CD14-positive monocyte (primary cell): ENCODE data around the gene SETX. TPM values are rescaled to one million over a fixed set of nuclear protein-coding genes. Genes with fewer than 3 reads are reported as not detected.

Experiments
- DNase-seq, 3 donors: peaks; one replicate each; pipeline ENCODE4 v3.0.0-alpha.2; 2011 to 2022
- H2AFZ ChIP-seq: 2 replicates; pipeline ENCODE4 v1.6.0; 2012; ENCODE audit warnings: mild to moderate bottlenecking, low read depth, low read length, inconsistent platforms; ENCODE audit not compliant: insufficient read depth, poor library complexity, severe bottlenecking
- H3K27ac ChIP-seq, 2 donors: 1 replicate in 1 of 2; 2 replicates in 1 of 2; pipeline ENCODE4 v1.5.1; 2012 to 2013; ENCODE audit warnings: low read length in 2 of 2, control low read depth in 1 of 2, inconsistent platforms in 1 of 2, low read depth in 1 of 2, mild to moderate bottlenecking in 1 of 2
- H3K27me3 ChIP-seq, 2 donors: one replicate each; pipeline versions ENCODE4 v1.6.0 to v1.6.1; 2011 to 2013; ENCODE audit warnings: low read length in 2 of 2; ENCODE audit not compliant: control insufficient read depth in 2 of 2, insufficient read depth in 2 of 2
- H3K36me3 ChIP-seq, 2 donors: replicated peaks in 1 of 2; 1 replicate in 1 of 2; 2 replicates in 1 of 2; pipeline versions ENCODE4 v1.5.1 to v1.6.1; 2012 to 2013; ENCODE audit warnings: low read length in 2 of 2, control low read depth in 1 of 2, inconsistent platforms in 1 of 2, mild to moderate bottlenecking in 1 of 2; ENCODE audit not compliant: insufficient read depth in 2 of 2, control insufficient read depth in 1 of 2
- H3K4me1 ChIP-seq, 2 donors: 1 replicate in 1 of 2; 2 replicates in 1 of 2; pipeline versions ENCODE4 v1.5.1 to v1.6.1; 2012 to 2013; ENCODE audit warnings: low read length in 2 of 2, control low read depth in 1 of 2, inconsistent platforms in 1 of 2, mild to moderate bottlenecking in 1 of 2, moderate library complexity in 1 of 2; ENCODE audit not compliant: insufficient read depth in 2 of 2, control insufficient read depth in 1 of 2
- H3K4me2 ChIP-seq: replicated peaks from 2 replicates; pipeline ENCODE3; 2012; ENCODE audit warnings: low read length, moderate library complexity, mild to moderate bottlenecking; ENCODE audit not compliant: poor library complexity, severe bottlenecking; ENCODE audit errors: extremely low read depth
- H3K4me3 ChIP-seq, 3 experiments: fragments of 200-600 bp in 1 of 3; sonication (generic) in 1 of 3; replicated peaks in 1 of 3; 1 replicate in 2 of 3; 2 replicates in 1 of 3; pipeline ENCODE4 v1.5.1; 2011 to 2013; ENCODE audit warnings: low read length in 3 of 3, mild to moderate bottlenecking in 3 of 3, control low read depth in 2 of 3, low read depth in 2 of 3, inconsistent platforms in 1 of 3, moderate library complexity in 1 of 3
- H3K79me2 ChIP-seq: 2 replicates; pipeline ENCODE4 v1.6.0; 2012; ENCODE audit warnings: mild to moderate bottlenecking, control low read depth, inconsistent platforms, low read length, moderate library complexity; ENCODE audit not compliant: insufficient read depth
- H3K9ac ChIP-seq: 2 replicates; pipeline ENCODE4 v1.6.0; 2017; ENCODE audit warnings: low read length, mild to moderate bottlenecking; ENCODE audit not compliant: insufficient read depth, poor library complexity, severe bottlenecking
- H3K9me3 ChIP-seq, 2 donors: replicated peaks in 1 of 2; 1 replicate in 1 of 2; 2 replicates in 1 of 2; pipeline versions ENCODE4 v1.5.1 to v1.6.1; 2012 to 2013; ENCODE audit warnings: low read length in 2 of 2, control low read depth in 1 of 2; ENCODE audit not compliant: control insufficient read depth in 1 of 2, insufficient read depth in 1 of 2
- H4K20me1 ChIP-seq: 2 replicates; pipeline ENCODE4 v1.6.0; 2012; ENCODE audit warnings: mild to moderate bottlenecking, low read length, control low read depth, moderate library complexity; ENCODE audit not compliant: insufficient read depth
- H3K27ac Mint-ChIP-seq, 7 donors: one replicate each; pipeline ENCODE4 v1.8.0; 2020; ENCODE audit warnings: mild to moderate bottlenecking in 7 of 7, mixed read lengths in 7 of 7, moderate library complexity in 6 of 7, inconsistent platforms in 2 of 7
- H3K27me3 Mint-ChIP-seq, 3 donors: one replicate each; pipeline ENCODE4 v1.8.0; 2021 to 2022; ENCODE audit warnings: low read depth in 3 of 3, mild to moderate bottlenecking in 3 of 3, mixed read lengths in 3 of 3, moderate library complexity in 3 of 3, inconsistent platforms in 1 of 3
- H3K36me3 Mint-ChIP-seq, 2 donors: one replicate each; pipeline ENCODE4 v1.8.0; 2020; ENCODE audit warnings: mixed read lengths in 2 of 2, inconsistent platforms in 1 of 2, mild to moderate bottlenecking in 1 of 2
- H3K4me1 Mint-ChIP-seq: one replicate; pipeline ENCODE4 v1.8.0; 2020; ENCODE audit warnings: mild to moderate bottlenecking, mixed read lengths
- H3K4me3 Mint-ChIP-seq, 2 donors: one replicate each; pipeline ENCODE4 v1.8.0; 2020; ENCODE audit warnings: mild to moderate bottlenecking in 2 of 2, mixed read lengths in 2 of 2, moderate library complexity in 1 of 2
- H3K9me3 Mint-ChIP-seq, 7 donors: one replicate each; pipeline ENCODE4 v1.8.0; 2020 to 2022; ENCODE audit warnings: mixed read lengths in 7 of 7, mild to moderate bottlenecking in 6 of 7, moderate library complexity in 6 of 7, inconsistent platforms in 2 of 7
- whole genome bisulfite sequencing: methylation state at CpG from one replicate; pipeline ENCODE4 v1.1.5; 2013; ENCODE audit warnings: missing lambda C conversion rate; ENCODE audit not compliant: insufficient coverage; 5-methylcytosine and 5-hydroxymethylcytosine counted together
- intact Hi-C, 2 donors: fragments of 100-400 bp; cut with micrococcal nuclease; formaldehyde crosslinking; loops; one replicate each; pipeline versions ENCODE4 v1.15.0 to v1.15.1; 2023
- polyA plus RNA-seq, 3 donors: library from polyadenylated mRNA; depleted of rRNA in 1 of 3; unstranded in 2 of 3; stranded (reverse) in 1 of 3; fragments of 300-500 nt in 2 of 3; fragments of >200 nt in 1 of 3; fragmentation: Illumina TruSeq in 2 of 3; gene quantifications; 1 replicate in 2 of 3; 2 replicates in 1 of 3; pipeline ENCODE4 v1.2.3, GENCODE V29; 2012 to 2021
- TF ChIP-seq, protein P1 (sequence below): fragments of 200-600 bp; IDR thresholded peaks from one replicate; pipeline ENCODE4 v1.8.0; 2022; ENCODE audit warnings: antibody characterized with exemption, mild to moderate bottlenecking

The SETX gene
- polyA plus RNA-seq, 3 donors, result 18.4 to 31.7 (median 24.2) TPM

DNA sequence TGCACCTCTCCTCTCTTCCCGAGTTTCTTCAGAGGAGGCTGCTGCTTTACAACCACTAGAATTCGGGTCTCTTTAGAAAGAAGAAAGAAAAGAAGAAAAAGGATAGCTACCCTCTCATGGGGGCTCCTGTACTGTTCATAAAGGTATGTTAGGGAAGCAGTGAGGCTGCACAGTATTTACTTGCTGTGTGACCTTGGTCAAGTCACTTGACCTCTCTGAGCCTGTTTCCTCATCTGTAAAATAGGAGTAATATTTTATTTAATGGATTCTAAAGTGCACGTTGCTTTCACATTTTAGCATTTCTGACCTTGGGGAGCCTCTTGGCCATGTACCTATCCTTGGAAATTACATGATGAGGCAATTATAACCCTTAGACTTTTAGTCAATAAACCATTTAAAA, 88.8 kb downstream of the SETX start:
- no peak overlapping the region for H2AFZ ChIP-seq
- no peak overlapping the region for H3K4me3 Mint-ChIP-seq
- no peaks in the 10 kb centered on the region for H3K27me3 ChIP-seq
- intact Hi-C loops, result loop anchor here in 1 of 2 donors (5.0 kb wide), 1 partner anchor 504 kb away; no protein-coding TSS in a partner anchor
- H3K4me2 ChIP-seq, result no peak overlapping the region
- no peaks in the 10 kb centered on the region for H3K79me2 ChIP-seq
- TF ChIP-seq, protein P1, sequence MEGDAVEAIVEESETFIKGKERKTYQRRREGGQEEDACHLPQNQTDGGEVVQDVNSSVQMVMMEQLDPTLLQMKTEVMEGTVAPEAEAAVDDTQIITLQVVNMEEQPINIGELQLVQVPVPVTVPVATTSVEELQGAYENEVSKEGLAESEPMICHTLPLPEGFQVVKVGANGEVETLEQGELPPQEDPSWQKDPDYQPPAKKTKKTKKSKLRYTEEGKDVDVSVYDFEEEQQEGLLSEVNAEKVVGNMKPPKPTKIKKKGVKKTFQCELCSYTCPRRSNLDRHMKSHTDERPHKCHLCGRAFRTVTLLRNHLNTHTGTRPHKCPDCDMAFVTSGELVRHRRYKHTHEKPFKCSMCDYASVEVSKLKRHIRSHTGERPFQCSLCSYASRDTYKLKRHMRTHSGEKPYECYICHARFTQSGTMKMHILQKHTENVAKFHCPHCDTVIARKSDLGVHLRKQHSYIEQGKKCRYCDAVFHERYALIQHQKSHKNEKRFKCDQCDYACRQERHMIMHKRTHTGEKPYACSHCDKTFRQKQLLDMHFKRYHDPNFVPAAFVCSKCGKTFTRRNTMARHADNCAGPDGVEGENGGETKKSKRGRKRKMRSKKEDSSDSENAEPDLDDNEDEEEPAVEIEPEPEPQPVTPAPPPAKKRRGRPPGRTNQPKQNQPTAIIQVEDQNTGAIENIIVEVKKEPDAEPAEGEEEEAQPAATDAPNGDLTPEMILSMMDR, result no peak
- no CpG with 5 or more reads among the region's 3 CpGs for WGBS
- H3K4me1 Mint-ChIP-seq, result no peaks in the 10 kb centered on the region
- no peak overlapping the region for H3K27ac ChIP-seq
- H3K27me3 Mint-ChIP-seq, result no peaks in the 10 kb centered on the region
- peaks cover 89 to 99% of the 10 kb centered on the region in 2 donors for H3K36me3 ChIP-seq
- peaks cover 98% of the 10 kb centered on the region for H4K20me1 ChIP-seq
- no peak overlapping the region for H3K4me3 ChIP-seq
- no peaks in the 10 kb centered on the region for H3K9me3 ChIP-seq
- no peak overlapping the region for H3K9ac ChIP-seq
- peaks cover 71 to 93% of the 10 kb centered on the region in 2 donors for H3K36me3 Mint-ChIP-seq
- no peak overlapping the region for H3K27ac Mint-ChIP-seq
- DNase-seq, result no peak
- no peaks in the 10 kb centered on the region for H3K4me1 ChIP-seq
- H3K9me3 Mint-ChIP-seq, result no peaks in the 10 kb centered on the region

DNA sequence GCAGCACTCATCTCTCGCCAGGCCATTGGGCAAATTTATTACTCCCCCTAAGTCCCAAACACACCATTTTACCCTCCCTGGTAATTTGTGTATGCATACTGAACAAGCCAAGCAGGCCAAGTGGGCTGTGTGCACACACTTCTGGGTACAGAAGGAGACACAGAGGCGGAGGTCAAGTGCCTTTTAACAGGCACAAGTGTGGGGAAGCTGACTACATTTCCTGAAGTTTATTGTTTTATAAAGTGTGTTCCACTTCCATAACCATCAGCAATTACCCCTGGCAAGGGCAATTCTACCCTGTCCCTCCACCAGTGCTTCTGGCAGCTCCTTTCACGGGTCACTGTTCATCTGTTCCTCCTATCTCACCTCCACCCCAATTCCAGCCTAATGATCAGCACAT, 93.9 kb downstream of the SETX start:
- H3K9ac ChIP-seq, result no peak overlapping the region
- intact Hi-C loops, result no loop called here
- no peaks in the 10 kb centered on the region for H3K79me2 ChIP-seq
- TF ChIP-seq, protein P1, result no peak
- no peak overlapping the region for H3K4me3 Mint-ChIP-seq
- no peak for DNase-seq
- H3K9me3 Mint-ChIP-seq, result no peaks in the 10 kb centered on the region
- peaks cover 43 to 47% of the 10 kb centered on the region in 2 donors for H3K36me3 Mint-ChIP-seq
- no peak overlapping the region for H3K27ac ChIP-seq
- no peak overlapping the region for H2AFZ ChIP-seq
- no peaks in the 10 kb centered on the region for H3K27me3 ChIP-seq
- H3K4me2 ChIP-seq, result no peak overlapping the region
- H3K4me1 Mint-ChIP-seq, result peaks cover 6% of the 10 kb centered on the region
- whole genome bisulfite sequencing, result 100% methylated on average over 2 of the region's 3 CpGs
- no peak overlapping the region for H3K27ac Mint-ChIP-seq
- peaks cover 71% of the 10 kb centered on the region for H4K20me1 ChIP-seq
- H3K4me3 ChIP-seq, result no peak overlapping the region
- H3K27me3 Mint-ChIP-seq, result no peaks in the 10 kb centered on the region
- no peaks in the 10 kb centered on the region for H3K9me3 ChIP-seq
- H3K4me1 ChIP-seq, result peaks cover 0 to 4% of the 10 kb centered on the region in 2 donors
- H3K36me3 ChIP-seq, result peaks cover 42 to 49% of the 10 kb centered on the region in 2 donors
